ENCODE measurements around the gene PNLIP. TPM values are rescaled to one million over a fixed set of nuclear protein-coding genes. Genes with fewer than 3 reads are reported as not detected.

The PNLIP gene
- total RNA-seq (ENCODE audit: unreplicated experiment): not detected
- long read RNA-seq: 0 reads

DNA sequence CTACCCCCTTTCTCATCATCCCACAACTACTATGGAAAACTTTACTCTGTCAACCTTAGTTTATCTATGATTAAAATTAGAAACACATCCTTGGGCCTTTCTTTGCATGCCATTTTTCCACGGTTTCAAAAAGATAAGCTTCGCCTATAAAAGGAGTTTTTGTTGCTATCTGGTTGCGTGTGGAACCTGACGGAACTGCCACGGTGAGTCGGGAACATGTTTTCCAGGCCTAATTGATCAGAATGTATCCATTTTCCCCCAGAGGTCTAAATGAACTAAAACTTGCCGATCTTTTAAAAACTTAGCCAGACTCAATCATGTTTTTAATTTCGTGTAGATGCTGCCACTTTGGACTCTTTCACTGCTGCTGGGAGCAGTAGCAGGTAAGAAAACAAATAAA lies at the start of gene PNLIP:
Gene PNLIP (plus strand): TSS at position 176 of the 400 bp plus-strand sequence. CDS start 162 bp downstream, at position 338.
- Mint-ChIP-seq H3K27me3 (ENCODE audit: unreplicated experiment) (no peaks in the 10 kb centered on the region), H3K9me3 (ENCODE audit: unreplicated experiment) (no peaks in the 10 kb centered on the region), H3K36me3 (ENCODE audit: unreplicated experiment) (no peaks in the 10 kb centered on the region), H3K4me3 (ENCODE audit: unreplicated experiment) (no peak within 1 kb of the TSS), H3K27ac (ENCODE audit: unreplicated experiment) (no peak within 1 kb of the TSS), H3K4me1 (ENCODE audit: low read depth, unreplicated experiment) (no peaks in the 10 kb centered on the region)
- no peak for TF ChIP-seq CTCF (IDR thresholded peaks at IDR 0.05; ENCODE audit: partially characterized antibody, unreplicated experiment)
- no peak for DNase-seq

DNA sequence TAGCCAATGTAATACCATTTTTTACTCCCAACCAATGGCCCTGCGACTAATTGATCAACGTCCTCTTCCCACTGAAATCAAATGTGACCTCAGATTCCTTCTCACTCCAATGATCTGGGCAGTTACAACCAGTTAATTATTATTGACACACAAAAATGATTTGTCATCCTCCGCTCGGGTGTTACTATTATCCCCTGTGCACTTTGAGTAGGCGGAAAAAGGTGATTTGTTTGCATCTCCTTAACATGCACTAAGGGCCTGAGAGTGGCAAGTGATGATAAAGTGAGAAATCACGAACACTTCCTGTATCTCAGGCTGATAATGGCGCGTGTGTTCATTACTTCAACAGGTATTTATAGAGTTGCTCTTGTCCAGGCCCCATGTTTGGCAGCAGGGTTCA lies 40.9 kb upstream of the PNLIP start:
- H3K4me3 Mint-ChIP-seq (ENCODE audit: unreplicated experiment): no peak overlapping the region
- peaks cover 2% of the 10 kb centered on the region for H3K27me3 Mint-ChIP-seq (ENCODE audit: unreplicated experiment)
- no peak for TF ChIP-seq CTCF (IDR thresholded peaks at IDR 0.05; ENCODE audit: partially characterized antibody, unreplicated experiment)
- no peak for DNase-seq
- peaks cover 8% of the 10 kb centered on the region for H3K4me1 Mint-ChIP-seq (ENCODE audit: low read depth, unreplicated experiment)
- peaks cover 9% of the 10 kb centered on the region for H3K36me3 Mint-ChIP-seq (ENCODE audit: unreplicated experiment)
- H3K27ac Mint-ChIP-seq (ENCODE audit: unreplicated experiment): no peak overlapping the region
- H3K9me3 Mint-ChIP-seq (ENCODE audit: unreplicated experiment): no peaks in the 10 kb centered on the region

- peaks cover 2% of the 10 kb centered on the region for H3K27me3 Mint-ChIP-seq (ENCODE audit: unreplicated experiment)
- H3K9me3 Mint-ChIP-seq (ENCODE audit: unreplicated experiment): peaks cover 2% of the 10 kb centered on the region
- peaks cover 8% of the 10 kb centered on the region for H3K4me1 Mint-ChIP-seq (ENCODE audit: low read depth, unreplicated experiment)
- no peaks in the 10 kb centered on the region for H3K36me3 Mint-ChIP-seq (ENCODE audit: unreplicated experiment)
- H3K4me3 Mint-ChIP-seq (ENCODE audit: unreplicated experiment): no peak overlapping the region
- no peak for DNase-seq
- no peak overlapping the region for H3K27ac Mint-ChIP-seq (ENCODE audit: unreplicated experiment)
- no peak for TF ChIP-seq CTCF (IDR thresholded peaks at IDR 0.05; ENCODE audit: partially characterized antibody, unreplicated experiment)
Measured at GRCh38 chr10:116510565-116510964, 35.2 kb upstream of the PNLIP start.

- Mint-ChIP-seq H3K27me3 (ENCODE audit: unreplicated experiment) (peaks cover 2% of the 10 kb centered on the region), H3K36me3 (ENCODE audit: unreplicated experiment) (no peaks in the 10 kb centered on the region), H3K9me3 (ENCODE audit: unreplicated experiment) (peaks cover 2% of the 10 kb centered on the region), H3K4me1 (ENCODE audit: low read depth, unreplicated experiment) (peaks cover 8% of the 10 kb centered on the region), H3K27ac (ENCODE audit: unreplicated experiment) (no peak overlapping the region), H3K4me3 (ENCODE audit: unreplicated experiment) (no peak overlapping the region)
- no peak for TF ChIP-seq CTCF (IDR thresholded peaks at IDR 0.05; ENCODE audit: partially characterized antibody, unreplicated experiment)
- no peak for DNase-seq
Measured at GRCh38 chr10:116511365-116511764, 34.4 kb upstream of the PNLIP start.

- peak; percentile 39 for DNase-seq
Measured at GRCh38 chr10:116521424-116522290, 24.1 kb upstream of the PNLIP start.

More at GRCh38 chr10:116521424-116522290, 24.1 kb upstream of the PNLIP start:
- H3K27me3 Mint-ChIP-seq (ENCODE audit: unreplicated experiment): no peaks in the 10 kb centered on the region
- no peaks in the 10 kb centered on the region for H3K36me3 Mint-ChIP-seq (ENCODE audit: unreplicated experiment)
- no peaks in the 10 kb centered on the region for H3K4me1 Mint-ChIP-seq (ENCODE audit: low read depth, unreplicated experiment)
- peak; percentile 95 for TF ChIP-seq CTCF (IDR thresholded peaks at IDR 0.05; ENCODE audit: partially characterized antibody, unreplicated experiment)
- no peaks in the 10 kb centered on the region for H3K9me3 Mint-ChIP-seq (ENCODE audit: unreplicated experiment)
- no peak overlapping the region for H3K4me3 Mint-ChIP-seq (ENCODE audit: unreplicated experiment)
- no peak overlapping the region for H3K27ac Mint-ChIP-seq (ENCODE audit: unreplicated experiment)

All from glutamatergic neuron (in vitro differentiated cells).